Esophagus (tissue), 2 donors: ENCODE data around the gene MAML2. TPM values are rescaled to one million over a fixed set of nuclear protein-coding genes. Genes with fewer than 3 reads are reported as not detected.
"Not testable (repeated sequence)": the region's sequence is repeated elsewhere in the genome, so short reads cannot be mapped to it uniquely, and the experiment has no call there.

Source experiments
- H3K27ac ChIP-seq, 2 donors: one replicate each; pipeline ENCODE4 v1.5.1; 2013; ENCODE audit warnings: low read depth in 2 of 2, mild to moderate bottlenecking in 2 of 2, inconsistent platforms in 1 of 2, low read length in 1 of 2, moderate library complexity in 1 of 2
- H3K27me3 ChIP-seq, 2 donors: one replicate each; pipeline ENCODE4 v1.6.1; 2013; ENCODE audit warnings: low read length in 2 of 2, control low read depth in 1 of 2, mild to moderate bottlenecking in 1 of 2; ENCODE audit not compliant: insufficient read depth in 2 of 2, control insufficient read depth in 1 of 2
- H3K36me3 ChIP-seq, 2 donors: one replicate each; pipeline ENCODE4 v1.6.1; 2013; ENCODE audit warnings: low read length in 1 of 2; ENCODE audit not compliant: control insufficient read depth in 2 of 2, insufficient read depth in 2 of 2
- H3K4me1 ChIP-seq, 2 donors: one replicate each; pipeline ENCODE4 v1.6.1; 2013; ENCODE audit warnings: low read length in 1 of 2; ENCODE audit not compliant: control insufficient read depth in 2 of 2, insufficient read depth in 2 of 2
- H3K4me3 ChIP-seq, 2 donors: one replicate each; pipeline ENCODE4 v1.5.1; 2013; ENCODE audit warnings: low read length in 2 of 2, mild to moderate bottlenecking in 2 of 2, low read depth in 1 of 2, moderate library complexity in 1 of 2
- H3K9me3 ChIP-seq, 2 donors: one replicate each; pipeline ENCODE4 v1.6.1; 2013; ENCODE audit warnings: mild to moderate bottlenecking in 2 of 2, low read depth in 1 of 2, low read length in 1 of 2, moderate library complexity in 1 of 2; ENCODE audit not compliant: control insufficient read depth in 2 of 2, insufficient read depth in 1 of 2
- WGBS, 2 donors: extraction: QIAGEN DNeasy Blood & Tissue Kit; methylation state at CpG; one replicate each; pipeline ENCODE4 v1.1.7; 2013; 5-methylcytosine and 5-hydroxymethylcytosine counted together
- polyA plus RNA-seq, 2 donors: library from polyadenylated mRNA; stranded (reverse); fragments of 200-250 nt; gene quantifications; one replicate each; pipeline ENCODE4 v1.2.3, GENCODE V29; 2013
- donor health status: healthy with polysubstance abuse.
- donor health status: Bipolar disorder and iron deficiency.

Gene MAML2
- polyA plus RNA-seq, 2 donors, result 1.9 to 2.0 TPM

- H3K4me1 ChIP-seq, result peaks cover 0 to 5% of the 10 kb centered on the region in 2 donors
- no peaks in the 10 kb centered on the region for H3K27me3 ChIP-seq
- H3K9me3 ChIP-seq, result no peaks in the 10 kb centered on the region
- WGBS, 2 donors, result 67 to 83% methylated on average over 3 of the region's 3 CpGs
- no peak overlapping the region for H3K4me3 ChIP-seq
- H3K27ac ChIP-seq, result peak overlapping the region; percentile 74 to 85
- H3K36me3 ChIP-seq, result no peaks in the 10 kb centered on the region
These were observed 63.7 kb downstream of the MAML2 start for GRCh38 chr11:96279018-96279895.

- no peaks in the 10 kb centered on the region for H3K27me3 ChIP-seq
- 66 to 67% methylated on average over 6 of the region's 6 CpGs for WGBS, 2 donors
- peak overlapping the region; percentile 2 to 85 for H3K27ac ChIP-seq
- H3K4me3 ChIP-seq, result no peak overlapping the region
- no peaks in the 10 kb centered on the region for H3K9me3 ChIP-seq
- no peaks in the 10 kb centered on the region for H3K36me3 ChIP-seq
- H3K4me1 ChIP-seq, result peaks cover 0 to 5% of the 10 kb centered on the region in 2 donors
These were observed 64.7 kb downstream of the MAML2 start for GRCh38 chr11:96278039-96278897.

GRCh38 chr11:96277696-96278038 lies 65.3 kb downstream of the MAML2 start:
- peak overlapping the region in 1 of 2 donors; percentile 20 for H3K27ac ChIP-seq
- peaks cover 0 to 5% of the 10 kb centered on the region in 2 donors for H3K4me1 ChIP-seq
- no peaks in the 10 kb centered on the region for H3K36me3 ChIP-seq
- H3K4me3 ChIP-seq, result no peak overlapping the region
- no peaks in the 10 kb centered on the region for H3K9me3 ChIP-seq
- H3K27me3 ChIP-seq, result no peaks in the 10 kb centered on the region

GRCh38 chr11:96276836-96277235 lies 66.2 kb downstream of the MAML2 start:
- H3K27ac ChIP-seq, result no peak overlapping the region
- no peak overlapping the region for H3K4me3 ChIP-seq
- no peaks in the 10 kb centered on the region for H3K27me3 ChIP-seq
- no peaks in the 10 kb centered on the region for H3K36me3 ChIP-seq
- 87 to 90% methylated on average over 5 of the region's 5 CpGs for WGBS, 2 donors
- H3K4me1 ChIP-seq, result peaks cover 0 to 5% of the 10 kb centered on the region in 2 donors
- H3K9me3 ChIP-seq, result no peaks in the 10 kb centered on the region

GRCh38 chr11:96275801-96276594 lies 67.0 kb downstream of the MAML2 start:
- Histone ChIP-seq H3K4me1 (peaks cover 0 to 5% of the 10 kb centered on the region in 2 donors), H3K36me3 (no peaks in the 10 kb centered on the region), H3K27me3 (no peaks in the 10 kb centered on the region), H3K4me3 (no peak overlapping the region), H3K27ac (no peak overlapping the region), H3K9me3 (no peaks in the 10 kb centered on the region)
- 77 to 80% methylated on average over 5 of the region's 5 CpGs for WGBS, 2 donors

- Histone ChIP-seq H3K9me3 (no peaks in the 10 kb centered on the region), H3K36me3 (no peaks in the 10 kb centered on the region), H3K27ac (no peak overlapping the region), H3K4me1 (peaks cover 0 to 2% of the 10 kb centered on the region in 2 donors), H3K4me3 (no peak overlapping the region), H3K27me3 (no peaks in the 10 kb centered on the region)
- 83 to 84% methylated on average over 1 of the region's 1 CpG for WGBS, 2 donors
These were observed 69.5 kb downstream of the MAML2 start for GRCh38 chr11:96273507-96273906.

GRCh38 chr11:96272529-96273222 lies 70.3 kb downstream of the MAML2 start:
- H3K27ac ChIP-seq, result no peak overlapping the region
- H3K36me3 ChIP-seq, result no peaks in the 10 kb centered on the region
- H3K9me3 ChIP-seq, result no peaks in the 10 kb centered on the region
- no peak overlapping the region for H3K4me3 ChIP-seq
- H3K4me1 ChIP-seq, result peaks cover 0 to 2% of the 10 kb centered on the region in 2 donors
- 35 to 45% methylated on average over 3 of the region's 3 CpGs for WGBS, 2 donors
- no peaks in the 10 kb centered on the region for H3K27me3 ChIP-seq

GRCh38 chr11:96271777-96272176 lies 71.2 kb downstream of the MAML2 start:
- H3K27ac ChIP-seq, result no peak overlapping the region
- WGBS, 2 donors, result 92 to 97% methylated on average over 4 of the region's 4 CpGs
- peaks cover 0 to 2% of the 10 kb centered on the region in 2 donors for H3K4me1 ChIP-seq

GRCh38 chr11:96271352-96271751 lies 71.6 kb downstream of the MAML2 start:
- H3K4me1 ChIP-seq, H3K4me3 ChIP-seq, H3K36me3 ChIP-seq, H3K27ac ChIP-seq, H3K9me3 ChIP-seq, H3K27me3 ChIP-seq: not testable (repeated sequence)

More at GRCh38 chr11:96271777-96272176, 71.2 kb downstream of the MAML2 start:
- Histone ChIP-seq H3K9me3 (no peaks in the 10 kb centered on the region), H3K36me3 (no peaks in the 10 kb centered on the region), H3K4me3 (no peak overlapping the region), H3K27me3 (no peaks in the 10 kb centered on the region)
